SIG-M5 treated with dmso at 0.1 percent for 504 hours (cell line): Measurements from ENCODE around the gene AFG3L2.

Source experiments
- DNase-seq: peaks from one replicate; lab custom pipeline; 2025; ENCODE audit not compliant: unreplicated experiment; lab: John Stamatoyannopoulos, UW

Gene AFG3L2

DNA sequence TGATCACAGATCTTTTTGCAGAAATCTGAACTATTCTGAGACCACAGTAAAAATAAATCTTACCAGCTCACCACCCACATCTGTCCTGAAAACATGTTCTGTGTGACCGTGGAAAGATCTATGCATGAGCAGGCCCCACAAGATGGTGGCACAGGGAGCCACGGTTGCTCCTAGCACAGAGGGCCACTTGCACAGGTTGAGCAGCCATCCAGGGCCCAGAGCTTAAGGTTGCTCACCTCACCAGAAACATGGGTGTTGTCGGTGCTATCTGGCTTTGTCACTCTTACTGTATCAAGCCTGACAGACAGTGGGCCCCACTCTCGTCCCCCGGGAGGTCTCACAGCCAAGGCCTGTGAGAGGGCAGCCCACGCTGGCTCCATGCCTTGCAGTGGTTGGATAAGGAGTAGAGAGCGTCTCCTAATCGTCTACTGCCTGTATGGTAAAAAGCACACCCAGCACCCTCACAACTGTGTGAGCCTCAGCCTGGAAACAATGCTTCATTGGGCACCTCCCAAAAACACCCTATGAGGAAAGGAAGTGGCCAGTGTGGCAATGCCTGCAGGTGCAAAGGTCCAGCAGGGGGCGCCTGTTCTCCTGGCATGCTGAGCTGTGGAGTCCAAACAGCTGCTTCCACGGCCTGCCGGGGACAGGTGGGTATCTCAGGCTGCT lies 49.4 kb downstream of the AFG3L2 start:
- DNase-seq: peak; percentile 81

DNA sequence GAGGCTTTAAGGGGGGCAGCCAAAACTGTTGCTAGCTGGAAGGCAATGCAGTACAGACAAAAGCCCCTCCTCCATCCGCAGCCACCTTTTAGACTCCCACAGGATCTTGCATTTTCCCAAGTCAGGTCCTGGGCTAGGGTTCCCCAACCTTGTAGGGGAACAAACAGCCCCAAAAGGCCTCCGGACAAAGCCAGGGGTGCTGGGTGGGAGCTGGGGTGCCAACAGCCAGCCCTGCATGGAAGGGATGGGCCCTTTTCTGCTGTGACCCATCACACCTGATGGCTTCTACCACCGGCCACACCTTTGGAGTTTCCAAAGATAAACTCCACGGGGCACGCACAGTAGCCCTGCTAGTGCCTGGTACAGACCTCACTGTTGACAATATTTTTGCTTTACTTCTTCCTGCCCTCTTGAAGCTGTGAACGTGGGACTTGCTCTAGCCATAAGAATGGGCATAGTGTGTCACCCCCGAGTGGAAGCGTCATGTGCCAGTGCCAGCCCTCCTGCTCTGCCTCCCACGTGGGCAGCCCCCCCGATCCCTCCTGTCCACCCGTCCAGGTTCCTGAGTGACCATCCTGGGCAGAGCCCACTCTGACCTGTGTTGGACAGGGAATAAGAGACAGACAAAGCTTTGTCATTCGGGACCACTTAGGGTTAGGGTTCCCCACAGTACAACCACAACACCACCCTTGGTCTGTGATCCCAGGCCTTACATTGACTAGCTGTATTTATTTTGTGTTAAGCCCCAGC lies 50.1 kb downstream of the AFG3L2 start:
- no peak for DNase-seq

DNA sequence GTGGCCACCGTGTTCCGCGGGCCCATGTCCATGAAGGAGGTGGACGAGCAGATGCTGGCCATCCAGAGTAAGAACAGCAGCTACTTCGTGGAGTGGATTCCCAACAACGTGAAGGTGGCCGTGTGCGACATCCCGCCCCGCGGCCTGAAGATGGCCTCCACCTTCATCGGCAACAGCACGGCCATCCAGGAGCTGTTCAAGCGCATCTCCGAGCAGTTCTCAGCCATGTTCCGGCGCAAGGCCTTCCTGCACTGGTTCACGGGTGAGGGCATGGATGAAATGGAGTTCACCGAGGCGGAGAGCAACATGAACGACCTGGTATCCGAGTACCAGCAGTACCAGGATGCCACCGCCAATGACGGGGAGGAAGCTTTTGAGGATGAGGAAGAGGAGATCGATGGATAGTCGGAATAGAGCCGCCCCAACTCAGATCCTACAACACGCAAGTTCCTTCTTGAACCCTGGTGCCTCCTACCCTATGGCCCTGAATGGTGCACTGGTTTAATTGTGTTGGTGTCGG lies 51.2 kb downstream of the AFG3L2 start:
- no peak for DNase-seq

DNA sequence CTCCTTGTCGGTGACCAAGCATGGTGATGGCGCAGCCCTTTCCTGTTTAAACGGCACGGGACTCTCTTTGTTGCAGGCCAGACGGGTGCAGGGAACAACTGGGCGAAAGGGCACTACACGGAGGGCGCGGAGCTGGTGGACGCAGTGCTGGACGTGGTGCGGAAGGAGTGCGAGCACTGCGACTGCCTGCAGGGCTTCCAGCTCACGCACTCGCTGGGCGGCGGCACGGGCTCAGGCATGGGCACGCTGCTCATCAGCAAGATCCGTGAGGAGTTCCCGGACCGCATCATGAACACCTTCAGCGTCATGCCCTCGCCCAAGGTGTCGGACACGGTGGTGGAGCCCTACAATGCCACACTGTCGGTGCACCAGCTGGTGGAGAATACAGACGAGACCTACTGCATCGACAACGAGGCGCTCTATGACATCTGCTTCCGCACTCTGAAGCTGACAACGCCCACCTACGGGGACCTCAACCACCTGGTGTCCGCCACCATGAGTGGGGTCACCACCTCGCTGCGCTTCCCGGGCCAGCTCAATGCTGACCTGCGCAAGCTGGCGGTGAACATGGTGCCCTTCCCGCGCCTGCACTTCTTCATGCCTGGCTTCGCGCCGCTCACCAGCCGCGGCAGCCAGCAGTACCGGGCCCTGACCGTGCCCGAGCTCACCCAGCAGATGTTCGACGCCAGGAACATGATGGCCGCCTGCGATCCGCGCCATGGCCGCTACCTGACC lies 51.9 kb downstream of the AFG3L2 start:
- no peak for DNase-seq

DNA sequence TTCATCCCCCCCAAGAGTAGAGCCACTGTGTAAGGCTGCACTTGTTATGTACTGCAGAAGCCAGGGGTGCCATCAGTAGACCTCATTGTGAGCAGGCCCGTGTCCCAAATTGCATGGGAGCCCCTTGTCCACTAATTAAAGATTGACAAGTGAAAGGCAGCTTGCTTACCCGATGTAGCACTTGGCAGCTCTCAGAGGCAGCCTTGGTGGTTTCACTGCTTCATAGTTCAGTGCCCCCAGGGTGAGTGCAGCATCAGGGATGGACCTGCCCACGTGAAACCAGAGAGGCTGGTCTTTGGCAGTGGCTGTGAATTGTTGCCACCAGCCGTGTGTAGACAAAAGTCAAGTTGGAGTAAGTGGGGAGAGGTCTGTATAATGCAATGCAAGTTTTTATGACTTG lies 55.7 kb downstream of the AFG3L2 start:
- no peak for DNase-seq

DNA sequence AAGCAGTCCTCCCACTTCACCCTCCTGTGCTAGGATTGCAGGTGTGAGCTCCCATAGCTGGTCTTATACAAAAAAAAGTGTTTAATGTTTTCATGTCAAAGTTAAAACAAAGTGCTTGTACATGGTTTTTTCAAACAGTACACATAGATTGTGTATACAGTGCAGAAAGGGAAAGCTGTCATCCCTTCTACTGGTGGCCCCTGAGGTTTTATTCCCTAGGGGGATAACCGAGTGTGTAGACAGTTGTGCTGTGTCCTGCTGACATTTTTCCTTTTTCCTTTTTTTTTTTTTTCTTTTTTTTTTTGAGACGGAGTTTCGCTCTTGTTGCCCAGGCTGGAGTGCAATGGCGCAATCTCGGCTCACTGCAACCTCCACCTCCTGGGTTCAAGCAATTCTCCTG lies 58.2 kb downstream of the AFG3L2 start:
- DNase-seq: no peak

DNA sequence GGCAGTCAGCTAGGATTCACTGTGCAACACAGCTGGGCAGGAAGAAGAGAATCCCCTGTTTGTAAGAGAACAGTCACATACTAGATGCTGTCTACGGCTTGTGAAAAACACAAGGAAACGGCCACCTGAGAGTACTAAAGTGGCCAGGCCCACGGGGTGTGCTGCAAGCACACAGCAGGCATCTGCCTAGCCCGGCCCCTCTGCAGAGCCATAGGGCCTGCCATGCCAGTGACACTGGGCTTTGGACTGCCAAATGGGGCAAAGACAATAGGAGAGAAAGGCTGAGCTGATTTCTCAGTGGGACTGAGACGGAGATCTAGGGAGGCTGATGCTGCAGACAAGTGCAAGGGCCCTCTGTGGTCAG lies 58.7 kb downstream of the AFG3L2 start:
- no peak for DNase-seq

DNA sequence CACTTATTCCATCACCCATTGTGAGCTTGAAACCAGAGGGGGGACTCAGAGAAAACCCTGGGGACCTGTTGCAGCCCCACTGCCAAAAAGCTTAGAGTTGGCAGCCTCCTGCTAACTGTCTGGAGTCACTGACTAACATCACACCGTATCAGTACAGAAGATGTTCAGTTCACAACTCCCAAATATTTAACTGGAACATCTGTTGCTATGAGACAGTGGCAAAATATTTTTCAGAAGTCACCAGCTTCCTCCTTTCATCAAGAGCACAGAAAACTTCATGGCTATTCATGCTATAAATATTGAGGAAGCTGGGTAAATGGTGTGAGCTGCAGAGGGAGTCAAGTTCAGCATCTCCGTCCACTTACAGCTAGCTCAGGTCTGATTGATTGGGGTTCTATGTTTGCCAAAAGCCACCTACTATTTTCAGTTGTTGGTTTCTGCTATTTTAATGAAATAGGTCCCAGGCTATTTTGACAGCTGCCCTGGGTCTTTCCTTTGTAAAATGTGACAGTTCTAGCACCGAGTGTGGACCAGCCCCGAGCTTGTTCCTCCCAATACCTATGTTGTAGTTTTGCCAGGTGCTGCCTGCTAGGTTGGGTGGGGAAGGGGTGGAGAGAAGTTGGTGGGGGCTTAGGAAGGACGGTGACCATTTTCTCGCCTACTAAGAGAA lies 59.2 kb downstream of the AFG3L2 start:
- DNase-seq: peak; percentile 18

DNA sequence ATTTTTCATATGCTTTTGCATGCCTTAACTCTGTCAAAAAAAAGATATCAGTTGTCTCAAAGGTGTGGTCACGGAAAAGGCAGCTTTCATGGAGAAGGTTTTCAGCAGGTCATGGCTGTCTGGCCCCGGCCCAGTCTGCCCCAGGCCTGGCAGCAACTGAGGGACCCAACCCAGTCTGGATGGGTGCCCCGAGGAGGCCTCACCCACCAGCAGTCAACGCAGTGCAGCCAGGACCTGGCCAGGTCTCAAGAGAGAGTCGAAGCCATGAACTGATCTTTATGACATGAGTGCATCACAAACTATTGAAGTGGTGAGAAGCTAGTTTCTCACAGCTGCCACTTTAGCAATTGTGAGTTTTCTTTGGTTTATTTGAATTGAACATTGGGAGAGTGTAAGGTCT lies 61.1 kb downstream of the AFG3L2 start:
- DNase-seq: no peak

DNA sequence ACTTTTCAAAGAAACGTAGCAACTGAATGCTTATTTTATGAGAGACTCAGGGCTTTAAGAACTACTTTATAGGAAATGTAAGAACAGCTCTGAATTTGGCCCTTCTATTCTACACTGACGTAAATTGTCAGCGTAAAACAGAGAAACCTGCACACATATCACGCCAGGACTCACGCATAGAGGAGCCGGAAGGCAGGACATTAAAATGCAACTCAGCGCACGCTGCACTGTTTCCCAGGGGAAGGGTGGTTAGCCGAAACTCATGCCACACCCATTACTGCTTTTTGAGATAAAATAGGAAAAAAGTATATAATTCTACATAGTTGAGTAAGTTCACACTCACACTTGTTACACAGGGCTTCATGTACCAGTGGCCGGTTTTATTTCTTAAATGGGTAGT lies 61.5 kb downstream of the AFG3L2 start:
- no peak for DNase-seq

DNA sequence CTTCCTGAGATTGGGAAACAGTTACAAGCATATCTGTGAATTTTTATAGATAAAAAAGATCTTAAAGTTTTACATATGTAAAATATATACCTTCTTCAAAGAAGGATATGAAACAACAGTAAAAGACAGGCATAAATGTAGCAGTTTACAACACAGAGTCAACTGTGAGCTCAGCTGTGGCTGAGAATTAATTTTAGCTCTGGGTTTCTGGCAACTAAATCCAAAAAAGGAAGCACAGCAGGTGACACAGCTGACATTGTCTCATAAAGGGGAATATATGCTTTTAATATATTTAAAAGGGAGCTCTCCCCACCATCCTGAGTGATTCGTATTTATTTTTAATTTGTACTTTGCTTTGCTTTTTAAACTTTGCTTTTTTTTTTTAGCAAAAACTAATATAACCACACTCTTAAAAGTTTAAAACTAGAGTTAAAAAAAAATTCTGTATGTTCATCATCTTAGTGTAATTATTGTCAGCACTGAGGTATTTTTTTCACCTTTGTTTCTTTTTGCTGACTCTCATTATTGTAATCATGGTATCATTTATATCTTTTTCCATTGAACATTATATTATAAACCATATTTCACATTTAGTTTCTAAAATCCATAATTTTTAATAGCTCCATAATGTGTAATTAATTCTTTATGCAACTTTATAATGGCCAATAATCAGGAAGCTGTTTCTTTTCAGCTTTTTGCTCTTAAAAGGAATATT lies 62.3 kb downstream of the AFG3L2 start:
- peak; percentile 52 for DNase-seq

DNA sequence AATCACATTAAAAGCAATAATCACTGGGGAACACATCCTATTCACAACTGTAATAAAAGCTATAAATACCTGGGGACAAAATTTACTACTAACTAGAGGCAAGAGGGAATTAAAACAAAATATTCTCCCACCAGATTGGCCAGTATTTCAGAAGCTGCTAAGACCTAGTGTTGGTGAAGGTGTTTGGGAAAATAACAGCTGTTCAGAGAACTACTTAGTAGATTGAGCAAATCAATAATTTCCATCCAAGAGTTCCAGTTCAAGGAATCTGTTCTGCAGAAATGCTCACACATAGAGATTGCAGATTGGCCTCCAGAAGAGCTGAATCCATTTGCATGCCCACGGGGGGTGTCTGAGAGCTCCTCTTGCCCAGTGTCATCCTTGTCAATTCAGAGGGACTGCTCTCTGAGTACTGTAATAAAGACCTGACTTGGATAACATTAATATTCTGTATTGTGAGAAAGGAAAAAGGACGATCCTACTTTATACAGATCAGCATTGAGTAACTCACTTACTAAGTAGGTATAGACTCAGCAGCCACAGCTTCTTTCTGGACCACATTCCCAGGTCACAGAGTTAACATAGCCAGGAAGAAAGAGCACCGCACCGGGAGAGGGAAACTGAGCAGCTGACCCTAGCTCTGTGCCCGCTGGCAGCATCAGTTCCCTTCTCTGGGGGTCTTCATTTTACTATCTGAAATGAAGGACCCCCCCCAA lies 63.3 kb downstream of the AFG3L2 start:
- no peak for DNase-seq

DNA sequence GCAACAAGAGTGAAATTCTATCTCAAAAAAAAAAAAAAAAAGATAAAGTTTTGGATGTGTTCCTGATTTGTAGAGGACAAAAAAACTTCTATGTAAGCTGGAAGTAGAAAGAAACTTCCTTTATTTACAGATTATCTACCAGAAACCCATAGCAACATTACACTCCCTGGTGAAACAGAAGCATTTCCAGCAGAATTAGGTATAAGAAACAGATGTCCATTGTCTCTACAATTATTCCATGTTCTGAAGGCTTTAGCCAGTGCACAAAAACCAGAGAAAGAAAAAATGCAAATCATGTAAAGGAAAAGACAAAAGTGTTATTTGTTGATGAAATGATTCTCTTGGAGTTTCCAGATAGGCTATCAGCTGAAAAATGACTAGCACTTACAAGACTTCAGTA lies 64.1 kb downstream of the AFG3L2 start:
- no peak for DNase-seq

DNA sequence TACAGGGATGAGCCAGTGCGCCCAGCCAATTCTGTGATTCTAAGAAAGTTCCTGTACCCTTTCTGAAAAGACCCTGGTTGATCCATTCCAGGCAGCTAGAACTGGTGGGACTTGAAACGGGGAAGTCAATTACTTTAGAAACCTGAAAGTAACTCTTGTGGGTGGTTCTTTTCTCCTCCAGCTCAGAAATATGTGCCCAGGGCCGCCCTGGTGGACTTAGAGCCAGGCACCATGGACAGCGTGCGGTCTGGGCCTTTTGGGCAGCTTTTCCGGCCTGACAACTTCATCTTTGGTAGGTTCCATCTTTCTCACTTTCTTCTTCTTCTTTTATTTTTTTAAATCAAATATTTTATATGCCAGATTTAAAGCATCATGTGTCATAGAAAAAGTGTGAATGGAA lies 66.3 kb downstream of the AFG3L2 start:
- peak; percentile 25 for DNase-seq

DNA sequence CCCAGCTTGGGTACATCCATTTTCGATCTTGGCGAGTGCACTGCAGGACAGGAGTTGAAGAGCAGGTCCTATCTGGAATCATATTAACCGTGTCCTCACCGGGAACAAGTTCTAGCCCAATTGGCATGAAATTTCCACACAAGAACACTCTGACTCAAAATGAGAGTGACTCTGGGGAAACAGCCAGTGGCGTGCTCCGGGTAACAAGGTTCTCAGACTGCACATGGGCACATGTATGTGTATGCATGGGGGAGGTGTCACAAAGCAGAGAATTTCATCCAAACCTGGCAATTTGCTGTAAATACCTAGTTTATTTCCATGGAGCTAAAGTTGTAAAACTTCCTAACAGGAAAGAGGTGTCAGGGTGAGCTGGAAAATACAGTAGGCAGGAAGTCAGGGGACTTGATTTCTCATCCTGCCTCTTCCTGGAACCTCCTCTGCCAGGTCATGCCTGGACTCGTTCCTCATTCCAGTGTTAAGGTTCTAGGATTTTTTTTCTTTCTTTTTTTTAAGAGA lies 67.3 kb downstream of the AFG3L2 start:
- DNase-seq: peak; percentile 18

DNA sequence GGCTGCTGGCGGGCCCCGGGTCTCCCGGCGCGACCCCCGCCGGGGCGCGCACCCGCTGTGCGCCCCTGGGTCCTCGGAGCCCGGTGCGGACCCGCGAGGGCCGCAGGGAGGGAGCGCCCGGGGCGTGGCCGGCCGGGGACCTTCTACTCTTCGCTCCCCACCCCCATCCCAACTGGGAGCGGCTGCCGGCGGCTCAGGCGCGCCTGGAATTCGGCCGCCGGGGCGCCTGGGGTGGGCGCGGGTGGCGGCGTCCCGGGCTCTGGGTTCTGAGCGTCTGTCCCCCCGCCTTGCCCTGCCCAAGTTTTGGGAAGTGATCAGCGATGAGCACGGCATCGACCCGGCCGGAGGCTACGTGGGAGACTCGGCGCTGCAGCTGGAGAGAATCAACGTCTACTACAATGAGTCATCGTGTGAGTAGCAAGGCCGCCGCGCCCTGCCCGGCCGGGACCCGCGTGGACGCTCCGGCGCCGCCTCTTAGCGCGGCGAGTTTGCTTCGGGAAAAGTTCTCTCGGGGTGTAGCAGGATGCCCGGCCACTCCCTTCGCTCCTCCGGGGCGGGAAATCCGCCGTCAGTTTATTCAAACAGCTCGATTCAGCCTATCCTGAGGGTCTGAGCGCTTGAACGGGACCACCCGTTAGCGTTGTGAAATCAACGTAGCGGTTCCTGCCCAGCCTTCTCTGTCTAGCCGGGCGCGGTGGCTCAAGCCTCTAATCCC lies 68.5 kb downstream of the AFG3L2 start:
- peak; percentile 76 for DNase-seq

DNA sequence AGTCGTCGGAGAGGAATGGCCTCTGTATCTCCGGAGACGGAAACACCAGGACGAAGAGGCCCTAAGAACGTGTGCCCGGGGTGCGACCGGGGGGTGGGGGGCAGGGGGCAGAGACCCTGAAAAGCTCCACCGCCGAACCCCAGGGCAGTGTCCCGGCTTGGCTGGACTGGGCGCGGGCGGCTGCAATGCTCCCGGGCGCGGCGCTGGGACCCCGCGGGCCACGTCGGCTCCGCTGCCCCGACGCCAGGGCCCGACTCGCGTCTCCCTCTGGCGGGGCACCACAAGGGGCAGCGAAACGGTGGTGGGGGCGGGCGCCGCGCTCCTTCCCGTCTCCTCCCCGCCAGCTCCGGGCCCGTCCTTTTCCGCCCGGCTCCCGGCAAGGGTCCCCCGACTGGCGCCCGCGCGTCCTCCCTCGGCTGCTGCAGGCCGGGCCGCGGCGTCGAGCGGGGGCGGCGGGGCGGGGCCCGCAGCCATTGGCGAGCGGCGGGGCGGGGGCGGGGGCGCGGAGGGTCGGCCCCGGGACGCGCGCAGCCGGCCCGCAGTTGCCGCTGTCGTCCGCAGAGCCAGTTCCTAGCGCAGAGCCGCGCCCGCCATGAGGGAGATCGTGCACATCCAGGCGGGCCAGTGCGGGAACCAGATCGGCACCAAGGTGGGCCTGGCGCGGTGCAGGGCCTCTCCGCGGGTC lies 69.2 kb downstream of the AFG3L2 start, which contains the start of gene TUBB6:
Gene TUBB6 (plus strand): TSS at position 541 of the 685 bp plus-strand sequence. CDS start 52 bp downstream, at position 593.
- peak; percentile 78 for DNase-seq
